Measurements from ENCODE around the gene DUOX1.

DUOX1 gene

GRCh38 chr15:45131510-45131909, 1.7 kb downstream of the DUOX1 start:
- Histone ChIP-seq H3K9ac (no peak overlapping the region), H2AFZ (no peak overlapping the region), H3K79me2 (no peaks in the 10 kb centered on the region), H3K36me3 (ENCODE audit: control insufficient read depth, insufficient read depth, low read length) (no peaks in the 10 kb centered on the region), H3K9me3 (ENCODE audit: control insufficient read depth, low read length) (no peaks in the 10 kb centered on the region), H3K27ac (no peak overlapping the region), H3K4me3 (ENCODE audit: low read depth, low read length) (no peak overlapping the region), H3K4me1 (no peaks in the 10 kb centered on the region), H3K27me3 (ENCODE audit: control insufficient read depth, insufficient read depth, low read length) (no peaks in the 10 kb centered on the region), H3K4me2 (ENCODE audit: low read length) (no peak overlapping the region)
- TF ChIP-seq CTCF (IDR thresholded peaks at IDR 0.05): no peak

GRCh38 chr15:45132844-45133560, 3.2 kb downstream of the DUOX1 start:
- H2AFZ ChIP-seq: no peak overlapping the region
- H3K36me3 ChIP-seq (ENCODE audit: control insufficient read depth, insufficient read depth, low read length): no peaks in the 10 kb centered on the region
- H3K4me1 ChIP-seq: no peaks in the 10 kb centered on the region
- no peak overlapping the region for H3K4me2 ChIP-seq (ENCODE audit: low read length)
- no peak overlapping the region for H3K9ac ChIP-seq
- no peak overlapping the region for H3K4me3 ChIP-seq (ENCODE audit: low read depth, low read length)
- no peak for TF ChIP-seq CTCF (IDR thresholded peaks at IDR 0.05)
- H3K27me3 ChIP-seq (ENCODE audit: control insufficient read depth, insufficient read depth, low read length): no peaks in the 10 kb centered on the region
- H3K9me3 ChIP-seq (ENCODE audit: control insufficient read depth, low read length): no peaks in the 10 kb centered on the region
- H3K27ac ChIP-seq: no peak overlapping the region
- H3K79me2 ChIP-seq: no peaks in the 10 kb centered on the region

- Histone ChIP-seq H3K27ac (no peak overlapping the region), H3K9ac (no peak overlapping the region), H3K4me3 (ENCODE audit: low read depth, low read length) (no peak overlapping the region), H3K4me1 (no peaks in the 10 kb centered on the region), H3K27me3 (ENCODE audit: control insufficient read depth, insufficient read depth, low read length) (no peaks in the 10 kb centered on the region), H3K36me3 (ENCODE audit: control insufficient read depth, insufficient read depth, low read length) (no peaks in the 10 kb centered on the region), H3K9me3 (ENCODE audit: control insufficient read depth, low read length) (no peaks in the 10 kb centered on the region), H3K4me2 (ENCODE audit: low read length) (no peak overlapping the region), H2AFZ (no peak overlapping the region), H3K79me2 (no peaks in the 10 kb centered on the region)
- no peak for TF ChIP-seq CTCF (IDR thresholded peaks at IDR 0.05)
Observed at GRCh38 chr15:45133561-45133920, 3.7 kb downstream of the DUOX1 start.

GRCh38 chr15:45134046-45134445, 4.3 kb downstream of the DUOX1 start:
- Histone ChIP-seq H3K79me2 (no peaks in the 10 kb centered on the region), H3K9ac (no peak overlapping the region), H3K4me1 (no peaks in the 10 kb centered on the region), H3K27ac (no peak overlapping the region), H2AFZ (no peak overlapping the region), H3K36me3 (ENCODE audit: control insufficient read depth, insufficient read depth, low read length) (no peaks in the 10 kb centered on the region), H3K27me3 (ENCODE audit: control insufficient read depth, insufficient read depth, low read length) (no peaks in the 10 kb centered on the region), H3K4me2 (ENCODE audit: low read length) (no peak overlapping the region), H3K9me3 (ENCODE audit: control insufficient read depth, low read length) (no peaks in the 10 kb centered on the region), H3K4me3 (ENCODE audit: low read depth, low read length) (no peak overlapping the region)
- no peak for TF ChIP-seq CTCF (IDR thresholded peaks at IDR 0.05)

All from parathyroid adenoma (tissue), 2 donors.